ENCODE results near the gene RAB11FIP2. TPM values are rescaled to one million over a fixed set of nuclear protein-coding genes. Genes with fewer than 3 reads are reported as not detected.

The RAB11FIP2 gene, protein sequence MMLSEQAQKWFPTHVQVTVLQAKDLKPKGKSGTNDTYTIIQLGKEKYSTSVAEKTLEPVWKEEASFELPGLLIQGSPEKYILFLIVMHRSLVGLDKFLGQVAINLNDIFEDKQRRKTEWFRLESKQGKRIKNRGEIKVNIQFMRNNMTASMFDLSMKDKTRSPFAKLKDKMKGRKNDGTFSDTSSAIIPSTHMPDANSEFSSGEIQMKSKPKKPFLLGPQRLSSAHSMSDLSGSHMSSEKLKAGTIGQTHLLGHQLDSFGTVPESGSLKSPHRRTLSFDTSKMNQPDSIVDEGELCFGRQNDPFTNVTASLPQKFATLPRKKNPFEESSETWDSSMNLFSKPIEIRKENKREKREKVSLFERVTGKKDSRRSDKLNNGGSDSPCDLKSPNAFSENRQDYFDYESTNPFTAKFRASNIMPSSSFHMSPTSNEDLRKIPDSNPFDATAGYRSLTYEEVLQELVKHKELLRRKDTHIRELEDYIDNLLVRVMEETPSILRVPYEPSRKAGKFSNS
- 22.7 and 22.8 TPM in 2 replicates for total RNA-seq

DNA sequence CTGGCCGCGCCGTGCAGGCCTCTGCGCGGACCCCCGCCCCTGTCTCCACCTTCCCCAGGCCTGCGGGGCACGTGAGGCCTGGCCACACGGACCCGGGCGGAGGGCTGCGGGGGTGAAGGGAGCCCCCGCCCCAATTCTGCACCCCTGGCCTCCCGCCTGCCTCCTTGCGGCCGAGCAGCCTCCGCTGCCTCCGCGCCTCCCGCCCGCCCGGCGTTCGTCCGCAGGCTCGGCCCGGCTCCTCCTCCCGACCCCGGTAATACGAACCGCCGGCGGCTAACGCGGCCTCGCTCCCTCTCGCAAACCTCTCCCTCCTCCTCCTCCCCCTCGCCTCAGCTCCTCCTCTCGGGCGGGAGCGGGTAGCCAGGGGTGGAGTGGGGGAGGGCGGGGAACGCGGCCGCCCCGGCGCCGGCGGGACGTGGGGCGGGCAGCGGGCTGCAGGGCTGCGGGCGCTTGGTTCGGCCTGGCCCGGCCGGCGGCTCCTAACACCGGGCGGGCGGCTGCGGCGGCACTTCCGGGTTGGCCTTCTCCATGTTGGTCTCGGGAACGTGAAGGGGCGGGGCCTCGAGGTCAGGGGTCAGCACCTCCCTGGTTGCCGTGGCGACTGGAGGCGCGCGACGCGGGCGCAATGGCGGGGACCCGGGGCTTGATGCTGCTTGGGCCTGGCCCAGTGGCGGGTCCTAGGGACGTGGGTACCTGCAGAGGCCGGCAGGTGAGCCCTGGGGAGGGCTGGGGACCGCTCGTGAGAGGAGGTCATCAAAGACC lies at the start of gene RAB11FIP2:
RAB11FIP2 (minus strand) TSS at position 547 of the 762 bp plus-strand sequence. CDS start 778 bp downstream, outside the sequence.
- Histone ChIP-seq H3K4me3 (ENCODE audit: low read depth, low read length) (peak within 1 kb of the TSS; percentile 70), H3K27me3 (ENCODE audit: control insufficient read depth, insufficient read depth, low read length) (no peaks in the 10 kb centered on the region), H3K36me3 (ENCODE audit: control insufficient read depth, insufficient read depth, low read length) (no peaks in the 10 kb centered on the region)
- TF ChIP-seq, protein P1, sequence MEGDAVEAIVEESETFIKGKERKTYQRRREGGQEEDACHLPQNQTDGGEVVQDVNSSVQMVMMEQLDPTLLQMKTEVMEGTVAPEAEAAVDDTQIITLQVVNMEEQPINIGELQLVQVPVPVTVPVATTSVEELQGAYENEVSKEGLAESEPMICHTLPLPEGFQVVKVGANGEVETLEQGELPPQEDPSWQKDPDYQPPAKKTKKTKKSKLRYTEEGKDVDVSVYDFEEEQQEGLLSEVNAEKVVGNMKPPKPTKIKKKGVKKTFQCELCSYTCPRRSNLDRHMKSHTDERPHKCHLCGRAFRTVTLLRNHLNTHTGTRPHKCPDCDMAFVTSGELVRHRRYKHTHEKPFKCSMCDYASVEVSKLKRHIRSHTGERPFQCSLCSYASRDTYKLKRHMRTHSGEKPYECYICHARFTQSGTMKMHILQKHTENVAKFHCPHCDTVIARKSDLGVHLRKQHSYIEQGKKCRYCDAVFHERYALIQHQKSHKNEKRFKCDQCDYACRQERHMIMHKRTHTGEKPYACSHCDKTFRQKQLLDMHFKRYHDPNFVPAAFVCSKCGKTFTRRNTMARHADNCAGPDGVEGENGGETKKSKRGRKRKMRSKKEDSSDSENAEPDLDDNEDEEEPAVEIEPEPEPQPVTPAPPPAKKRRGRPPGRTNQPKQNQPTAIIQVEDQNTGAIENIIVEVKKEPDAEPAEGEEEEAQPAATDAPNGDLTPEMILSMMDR (IDR thresholded peaks at IDR 0.05; ENCODE audit: insufficient read depth, low read length, poor library complexity, severe bottlenecking): no peak
- peak; percentile 50 for DNase-seq (ENCODE audit: low read depth)

DNA sequence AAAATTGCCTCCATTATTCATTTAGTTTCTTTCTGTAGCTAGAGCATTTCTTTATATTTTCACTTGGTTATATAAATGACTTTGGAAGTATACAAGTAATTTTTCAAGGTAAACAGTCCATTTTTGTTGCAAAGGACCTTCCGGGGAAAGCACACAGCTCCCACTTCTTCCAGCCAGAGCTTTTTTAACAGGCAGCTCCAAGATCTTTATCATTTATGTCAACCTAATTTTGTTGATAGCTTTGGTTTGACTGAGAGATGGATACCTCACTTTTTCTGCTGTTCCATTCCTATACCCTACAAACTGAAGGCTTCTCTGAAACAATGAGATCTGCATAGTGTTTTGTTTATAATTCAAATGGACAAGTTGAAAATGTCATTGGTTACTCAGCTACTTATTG lies 49.3 kb upstream of the RAB11FIP2 start:
- no peak overlapping the region for H3K4me3 ChIP-seq (ENCODE audit: low read depth, low read length)
- H3K27me3 ChIP-seq (ENCODE audit: control insufficient read depth, insufficient read depth, low read length): no peaks in the 10 kb centered on the region
- no peaks in the 10 kb centered on the region for H3K36me3 ChIP-seq (ENCODE audit: control insufficient read depth, insufficient read depth, low read length)
- TF ChIP-seq, protein P1 (IDR thresholded peaks at IDR 0.05; ENCODE audit: insufficient read depth, low read length, poor library complexity, severe bottlenecking): no peak
- no peak for DNase-seq (ENCODE audit: low read depth)

DNA sequence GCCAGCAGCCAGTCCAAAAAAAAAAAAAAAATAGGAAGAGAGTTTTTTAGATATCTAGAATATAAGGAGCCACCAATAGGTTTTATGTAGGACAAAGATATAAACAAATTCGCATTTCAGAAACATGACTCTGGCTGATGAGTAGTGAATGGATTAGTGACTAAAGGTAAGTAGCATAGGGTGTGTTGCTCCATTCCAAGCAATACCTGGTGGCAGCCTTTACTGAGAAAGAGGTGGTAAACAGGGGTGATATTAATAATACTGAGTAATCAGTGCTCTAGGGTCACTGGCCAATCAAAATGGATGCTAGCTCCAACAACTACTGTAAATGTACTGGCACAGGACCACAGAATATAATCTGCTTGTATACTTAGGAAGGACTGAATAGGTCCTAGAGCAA lies 45.5 kb upstream of the RAB11FIP2 start:
- no peak overlapping the region for H3K4me3 ChIP-seq (ENCODE audit: low read depth, low read length)
- DNase-seq (ENCODE audit: low read depth): no peak
- H3K36me3 ChIP-seq (ENCODE audit: control insufficient read depth, insufficient read depth, low read length): no peaks in the 10 kb centered on the region
- TF ChIP-seq, protein P1 (IDR thresholded peaks at IDR 0.05; ENCODE audit: insufficient read depth, low read length, poor library complexity, severe bottlenecking): no peak
- H3K27me3 ChIP-seq (ENCODE audit: control insufficient read depth, insufficient read depth, low read length): no peaks in the 10 kb centered on the region

DNA sequence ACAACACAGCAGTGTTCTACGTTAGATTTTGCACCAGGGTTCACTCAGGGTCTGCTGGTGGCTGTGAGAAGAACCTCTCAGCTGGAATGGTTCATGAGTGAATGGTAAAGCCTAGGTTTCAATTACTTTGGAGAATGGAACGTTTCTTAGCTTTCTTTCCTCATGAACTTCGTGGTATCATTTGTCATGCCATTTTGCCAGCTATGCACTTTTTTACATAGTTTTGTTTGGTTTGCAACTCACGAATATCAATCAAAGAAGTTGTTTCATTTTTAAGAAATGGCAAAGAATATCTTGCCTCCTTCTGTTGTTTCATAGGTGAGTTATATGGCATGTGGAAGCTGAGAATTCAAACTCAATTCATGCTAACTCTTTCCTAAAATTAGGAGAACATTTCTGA lies 34.1 kb upstream of the RAB11FIP2 start:
- DNase-seq (ENCODE audit: low read depth): no peak
- TF ChIP-seq, protein P1 (IDR thresholded peaks at IDR 0.05; ENCODE audit: insufficient read depth, low read length, poor library complexity, severe bottlenecking): no peak
- Histone ChIP-seq H3K4me3 (ENCODE audit: low read depth, low read length) (no peak overlapping the region), H3K36me3 (ENCODE audit: control insufficient read depth, insufficient read depth, low read length) (no peaks in the 10 kb centered on the region), H3K27me3 (ENCODE audit: control insufficient read depth, insufficient read depth, low read length) (no peaks in the 10 kb centered on the region)

DNA sequence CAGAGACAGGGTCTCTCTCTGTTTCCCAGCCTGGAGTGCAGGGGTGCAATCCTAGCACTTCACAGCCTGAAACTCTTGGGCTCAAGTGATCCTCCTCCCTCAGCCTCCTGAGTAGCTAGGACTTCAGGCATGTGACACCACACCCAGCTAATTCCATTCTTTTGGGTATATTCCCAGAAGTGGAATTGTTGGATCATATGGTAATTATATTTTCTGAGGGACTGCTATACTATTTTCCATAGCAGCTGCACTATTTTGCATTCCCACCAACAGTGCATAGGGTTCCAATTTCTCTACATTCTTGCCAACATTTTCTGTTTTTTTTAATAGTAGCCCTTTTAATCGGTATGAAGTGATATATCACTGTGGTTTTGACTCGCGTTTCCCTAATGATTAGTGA lies 30.0 kb upstream of the RAB11FIP2 start:
- Histone ChIP-seq H3K36me3 (ENCODE audit: control insufficient read depth, insufficient read depth, low read length) (no peaks in the 10 kb centered on the region), H3K4me3 (ENCODE audit: low read depth, low read length) (no peak overlapping the region), H3K27me3 (ENCODE audit: control insufficient read depth, insufficient read depth, low read length) (no peaks in the 10 kb centered on the region)
- TF ChIP-seq, protein P1 (IDR thresholded peaks at IDR 0.05; ENCODE audit: insufficient read depth, low read length, poor library complexity, severe bottlenecking): no peak
- no peak for DNase-seq (ENCODE audit: low read depth)

All from kidney epithelial cell (primary cell).